ENCODE results near the gene ANAPC5. TPM values are rescaled to one million over a fixed set of nuclear protein-coding genes. Genes with fewer than 3 reads are reported as not detected.
A peak's percentile ranks its signal among the peaks of the same experiment; 100 is the strongest.
"Not testable (repeated sequence)": the region's sequence is repeated elsewhere in the genome, so short reads cannot be mapped to it uniquely, and the experiment has no call there.

ANAPC5 gene
- 103 TPM for polyA plus RNA-seq (2013, experiment 1 of 2; ENCODE audit: insufficient read length)
- polyA plus RNA-seq (2013, experiment 2 of 2; ENCODE audit: insufficient read length), result 118 TPM

GRCh38 chr12:121351820-121352681, at the start of gene ANAPC5:
Gene ANAPC5 (minus strand): TSS chr12:121352411. CDS start chr12:121352340, 71 bp downstream.
- peak; percentile 99 for DNase-seq

GRCh38 chr12:121400332-121401139, 48.3 kb upstream of the ANAPC5 start:
- DNase-seq, result peak; percentile 21

- DNase-seq, result peak; percentile 98
Measured at GRCh38 chr12:121399391-121400331, 47.5 kb upstream of the ANAPC5 start, which contains the start of gene RNF34. Gene RNF34 (plus strand): TSS chr12:121400118. CDS start chr12:121400213, 95 bp downstream.

- DNase-seq, result no peak
Measured at GRCh38 chr12:121398355-121398754, 46.1 kb upstream of the ANAPC5 start.

GRCh38 chr12:121397521-121397920, 45.3 kb upstream of the ANAPC5 start:
- no peak for DNase-seq

GRCh38 chr12:121392325-121392716, 40.1 kb upstream of the ANAPC5 start:
- no peak for DNase-seq

GRCh38 chr12:121391619-121392324, 39.6 kb upstream of the ANAPC5 start:
- DNase-seq, result peak; percentile 40

- no peak for DNase-seq
Measured at GRCh38 chr12:121390856-121391255, 38.6 kb upstream of the ANAPC5 start.

- DNase-seq, result peak; percentile 60
Measured at GRCh38 chr12:121388421-121388981, 36.3 kb upstream of the ANAPC5 start.

GRCh38 chr12:121384891-121385290, 32.7 kb upstream of the ANAPC5 start:
- not testable (repeated sequence) for DNase-seq

- no peak for DNase-seq
Measured at GRCh38 chr12:121383601-121384021, 31.4 kb upstream of the ANAPC5 start.

GRCh38 chr12:121379945-121380344, 27.7 kb upstream of the ANAPC5 start:
- no peak for DNase-seq

GRCh38 chr12:121378736-121379135, 26.5 kb upstream of the ANAPC5 start:
- DNase-seq, result no peak

GRCh38 chr12:121376754-121377697, 24.8 kb upstream of the ANAPC5 start:
- no peak for DNase-seq

- not testable (repeated sequence) for DNase-seq
Measured at GRCh38 chr12:121374945-121375584, 22.9 kb upstream of the ANAPC5 start.

GRCh38 chr12:121374336-121374735, 22.1 kb upstream of the ANAPC5 start:
- not testable (repeated sequence) for DNase-seq

- DNase-seq, result no peak
Measured at GRCh38 chr12:121373755-121374154, 21.5 kb upstream of the ANAPC5 start.

- no peak for DNase-seq
Measured at GRCh38 chr12:121371404-121371803, 19.2 kb upstream of the ANAPC5 start.

- no peak for DNase-seq
Measured at GRCh38 chr12:121366063-121366459, 13.8 kb upstream of the ANAPC5 start.

Data from fibroblast of skin of scalp (primary cell).